ENCODE results near the gene PLCB3.

DNA sequence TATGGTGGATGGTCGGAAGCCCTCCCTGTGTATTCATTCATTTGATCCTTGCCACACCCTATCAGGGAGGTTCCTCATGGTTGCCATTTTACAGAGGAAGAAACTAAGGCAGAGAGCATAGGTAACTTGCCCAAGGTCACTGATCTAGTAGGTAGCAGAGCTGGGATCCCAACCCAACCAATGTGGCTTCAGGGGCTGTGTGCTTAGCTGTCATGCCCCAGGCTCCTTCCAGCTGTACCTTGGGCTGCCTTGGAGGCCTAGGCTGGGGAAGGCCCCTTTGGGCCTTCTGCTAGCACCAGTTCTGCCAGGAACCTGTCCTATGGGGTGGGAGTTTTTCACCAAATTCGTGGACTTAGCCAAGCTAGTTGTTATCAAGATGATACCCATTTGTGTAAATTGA lies 24.5 kb downstream of the PLCB3 start:
- no peak for TF ChIP-seq EZH2 (IDR thresholded peaks at IDR 0.05; ENCODE audit: borderline replicate concordance, low read length)
- TF ChIP-seq, protein P1, sequence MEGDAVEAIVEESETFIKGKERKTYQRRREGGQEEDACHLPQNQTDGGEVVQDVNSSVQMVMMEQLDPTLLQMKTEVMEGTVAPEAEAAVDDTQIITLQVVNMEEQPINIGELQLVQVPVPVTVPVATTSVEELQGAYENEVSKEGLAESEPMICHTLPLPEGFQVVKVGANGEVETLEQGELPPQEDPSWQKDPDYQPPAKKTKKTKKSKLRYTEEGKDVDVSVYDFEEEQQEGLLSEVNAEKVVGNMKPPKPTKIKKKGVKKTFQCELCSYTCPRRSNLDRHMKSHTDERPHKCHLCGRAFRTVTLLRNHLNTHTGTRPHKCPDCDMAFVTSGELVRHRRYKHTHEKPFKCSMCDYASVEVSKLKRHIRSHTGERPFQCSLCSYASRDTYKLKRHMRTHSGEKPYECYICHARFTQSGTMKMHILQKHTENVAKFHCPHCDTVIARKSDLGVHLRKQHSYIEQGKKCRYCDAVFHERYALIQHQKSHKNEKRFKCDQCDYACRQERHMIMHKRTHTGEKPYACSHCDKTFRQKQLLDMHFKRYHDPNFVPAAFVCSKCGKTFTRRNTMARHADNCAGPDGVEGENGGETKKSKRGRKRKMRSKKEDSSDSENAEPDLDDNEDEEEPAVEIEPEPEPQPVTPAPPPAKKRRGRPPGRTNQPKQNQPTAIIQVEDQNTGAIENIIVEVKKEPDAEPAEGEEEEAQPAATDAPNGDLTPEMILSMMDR (conservative IDR thresholded peaks at IDR 0.05 in 1 of 2, IDR thresholded peaks at IDR 0.05 in 1 of 2; ENCODE audit: extremely low read depth in 1 of 2, insufficient read depth in 1 of 2, low read depth in 1 of 2, low read length in 2 of 2), result no peak

Data from mammary epithelial cell (primary cell).